ENCODE results near the gene DNAH2.

The DNAH2 gene

DNA sequence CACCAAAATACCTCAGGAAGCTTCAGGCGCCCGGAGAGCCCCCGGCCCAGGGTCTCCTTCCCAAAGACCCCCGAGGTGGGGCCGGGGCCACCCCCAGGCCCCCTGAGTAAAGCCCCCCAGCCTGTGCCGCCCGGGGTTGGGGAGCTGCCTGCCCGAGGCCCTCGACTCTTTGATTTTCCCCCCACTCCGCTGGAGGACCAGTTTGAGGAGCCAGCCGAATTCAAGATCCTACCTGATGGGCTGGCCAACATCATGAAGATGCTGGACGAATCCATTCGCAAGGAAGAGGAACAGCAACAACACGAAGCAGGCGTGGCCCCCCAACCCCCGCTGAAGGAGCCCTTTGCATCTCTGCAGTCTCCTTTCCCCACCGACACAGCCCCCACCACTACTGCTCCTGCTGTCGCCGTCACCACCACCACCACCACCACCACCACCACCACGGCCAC, 130.6 kb downstream of the DNAH2 start:
- Histone ChIP-seq H3K9me3 (ENCODE audit: control insufficient read depth, insufficient read depth, low read depth, low read length) (no peaks in the 10 kb centered on the region), H3K4me1 (ENCODE audit: control insufficient read depth, insufficient read depth, low read length) (peaks cover 5% of the 10 kb centered on the region), H3K27ac (ENCODE audit: extremely low read depth, low read depth, low read length) (no peak overlapping the region), H3K36me3 (ENCODE audit: control insufficient read depth in 2 of 2, insufficient read depth in 1 of 2, low read length in 2 of 2) (peaks cover 19 to 70% of the 10 kb centered on the region in 2 experiments), H3K4me3 (ENCODE audit: low read depth, low read length) (no peak overlapping the region)
- TF ChIP-seq, protein P1, sequence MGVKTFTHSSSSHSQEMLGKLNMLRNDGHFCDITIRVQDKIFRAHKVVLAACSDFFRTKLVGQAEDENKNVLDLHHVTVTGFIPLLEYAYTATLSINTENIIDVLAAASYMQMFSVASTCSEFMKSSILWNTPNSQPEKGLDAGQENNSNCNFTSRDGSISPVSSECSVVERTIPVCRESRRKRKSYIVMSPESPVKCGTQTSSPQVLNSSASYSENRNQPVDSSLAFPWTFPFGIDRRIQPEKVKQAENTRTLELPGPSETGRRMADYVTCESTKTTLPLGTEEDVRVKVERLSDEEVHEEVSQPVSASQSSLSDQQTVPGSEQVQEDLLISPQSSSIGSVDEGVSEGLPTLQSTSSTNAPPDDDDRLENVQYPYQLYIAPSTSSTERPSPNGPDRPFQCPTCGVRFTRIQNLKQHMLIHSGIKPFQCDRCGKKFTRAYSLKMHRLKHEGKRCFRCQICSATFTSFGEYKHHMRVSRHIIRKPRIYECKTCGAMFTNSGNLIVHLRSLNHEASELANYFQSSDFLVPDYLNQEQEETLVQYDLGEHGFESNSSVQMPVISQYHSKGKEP (tag by site-specific recombination; IDR thresholded peaks at IDR 0.05), result no peak
- ChIA-PET CTCF (interaction anchor here (0.5 to 1.5 kb wide), 4 partner anchors 13 to 287 kb away, joined by 3 to 5 read pairs (median 4); no protein-coding TSS in a partner anchor), POLR2A (interaction anchor here (0.8 kb wide), 1 partner anchor 30 kb away, joined by 10 read pairs; no protein-coding TSS in a partner anchor)

DNA sequence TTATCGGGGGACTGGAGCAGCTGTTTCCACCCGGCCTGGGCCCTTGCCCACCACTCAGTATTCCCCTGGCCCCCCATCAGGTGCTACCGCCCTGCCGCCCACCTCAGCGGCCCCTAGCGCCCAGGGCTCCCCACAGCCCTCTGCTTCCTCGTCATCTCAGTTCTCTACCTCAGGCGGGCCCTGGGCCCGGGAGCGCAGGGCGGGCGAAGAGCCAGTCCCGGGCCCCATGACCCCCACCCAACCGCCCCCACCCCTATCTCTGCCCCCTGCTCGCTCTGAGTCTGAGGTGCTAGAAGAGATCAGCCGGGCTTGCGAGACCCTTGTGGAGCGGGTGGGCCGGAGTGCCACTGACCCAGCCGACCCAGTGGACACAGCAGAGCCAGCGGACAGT, 131.2 kb downstream of the DNAH2 start:
- H3K4me1 ChIP-seq (ENCODE audit: control insufficient read depth, insufficient read depth, low read length), result peaks cover 5% of the 10 kb centered on the region
- H3K9me3 ChIP-seq (ENCODE audit: control insufficient read depth, insufficient read depth, low read depth, low read length), result no peaks in the 10 kb centered on the region
- ChIA-PET POLR2A (no interaction called here), CTCF (interaction anchor here (0.5 to 1.5 kb wide), 4 partner anchors 13 to 404 kb away, joined by 3 to 5 read pairs (median 4); no protein-coding TSS in a partner anchor)
- H3K36me3 ChIP-seq (ENCODE audit: control insufficient read depth in 2 of 2, insufficient read depth in 1 of 2, low read length in 2 of 2), result peaks cover 19 to 74% of the 10 kb centered on the region in 2 experiments
- TF ChIP-seq ZNF544 (tag by site-specific recombination; IDR thresholded peaks at IDR 0.05) (no peak), ZFP41 (tag by site-specific recombination; IDR thresholded peaks at IDR 0.05; ENCODE audit: borderline replicate concordance) (no peak), ZNF596 (tag by site-specific recombination; IDR thresholded peaks at IDR 0.05) (no peak), ZNF23 (tag by site-specific recombination; IDR thresholded peaks at IDR 0.05; ENCODE audit: borderline replicate concordance) (no peak), ZNF157 (tag by site-specific recombination; IDR thresholded peaks at IDR 0.05) (no peak), SP7 (tag by site-specific recombination; IDR thresholded peaks at IDR 0.05) (no peak), ZNF16 (tag by site-specific recombination; IDR thresholded peaks at IDR 0.05; ENCODE audit: low read depth) (no peak), ZNF114 (tag by site-specific recombination; IDR thresholded peaks at IDR 0.05) (no peak)
- TF ChIP-seq, protein P1 (tag by site-specific recombination; IDR thresholded peaks at IDR 0.05), result no peak
- TF ChIP-seq, protein P2, sequence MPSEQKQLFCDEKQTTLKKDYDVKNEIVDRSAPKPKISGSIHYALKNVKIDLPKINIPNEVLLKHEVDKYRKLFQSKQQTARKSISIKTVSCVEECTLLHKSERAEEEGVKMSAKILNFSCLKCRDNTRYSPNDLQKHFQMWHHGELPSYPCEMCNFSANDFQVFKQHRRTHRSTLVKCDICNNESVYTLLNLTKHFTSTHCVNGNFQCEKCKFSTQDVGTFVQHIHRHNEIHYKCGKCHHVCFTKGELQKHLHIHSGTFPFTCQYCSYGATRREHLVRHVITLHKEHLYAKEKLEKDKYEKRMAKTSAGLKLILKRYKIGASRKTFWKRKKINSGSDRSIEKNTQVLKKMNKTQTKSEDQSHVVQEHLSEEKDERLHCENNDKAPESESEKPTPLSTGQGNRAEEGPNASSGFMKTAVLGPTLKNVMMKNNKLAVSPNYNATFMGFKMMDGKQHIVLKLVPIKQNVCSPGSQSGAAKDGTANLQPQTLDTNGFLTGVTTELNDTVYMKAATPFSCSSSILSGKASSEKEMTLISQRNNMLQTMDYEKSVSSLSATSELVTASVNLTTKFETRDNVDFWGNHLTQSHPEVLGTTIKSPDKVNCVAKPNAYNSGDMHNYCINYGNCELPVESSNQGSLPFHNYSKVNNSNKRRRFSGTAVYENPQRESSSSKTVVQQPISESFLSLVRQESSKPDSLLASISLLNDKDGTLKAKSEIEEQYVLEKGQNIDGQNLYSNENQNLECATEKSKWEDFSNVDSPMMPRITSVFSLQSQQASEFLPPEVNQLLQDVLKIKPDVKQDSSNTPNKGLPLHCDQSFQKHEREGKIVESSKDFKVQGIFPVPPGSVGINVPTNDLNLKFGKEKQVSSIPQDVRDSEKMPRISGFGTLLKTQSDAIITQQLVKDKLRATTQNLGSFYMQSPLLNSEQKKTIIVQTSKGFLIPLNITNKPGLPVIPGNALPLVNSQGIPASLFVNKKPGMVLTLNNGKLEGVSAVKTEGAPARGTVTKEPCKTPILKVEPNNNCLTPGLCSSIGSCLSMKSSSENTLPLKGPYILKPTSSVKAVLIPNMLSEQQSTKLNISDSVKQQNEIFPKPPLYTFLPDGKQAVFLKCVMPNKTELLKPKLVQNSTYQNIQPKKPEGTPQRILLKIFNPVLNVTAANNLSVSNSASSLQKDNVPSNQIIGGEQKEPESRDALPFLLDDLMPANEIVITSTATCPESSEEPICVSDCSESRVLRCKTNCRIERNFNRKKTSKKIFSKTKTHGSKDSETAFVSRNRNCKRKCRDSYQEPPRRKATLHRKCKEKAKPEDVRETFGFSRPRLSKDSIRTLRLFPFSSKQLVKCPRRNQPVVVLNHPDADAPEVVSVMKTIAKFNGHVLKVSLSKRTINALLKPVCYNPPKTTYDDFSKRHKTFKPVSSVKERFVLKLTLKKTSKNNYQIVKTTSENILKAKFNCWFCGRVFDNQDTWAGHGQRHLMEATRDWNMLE (tag by site-specific recombination; conservative IDR thresholded peaks at IDR 0.05; ENCODE audit: low read depth), result no peak
- no peak overlapping the region for H3K27ac ChIP-seq (ENCODE audit: extremely low read depth, low read depth, low read length)
- H3K4me3 ChIP-seq (ENCODE audit: low read depth, low read length), result no peak overlapping the region

DNA sequence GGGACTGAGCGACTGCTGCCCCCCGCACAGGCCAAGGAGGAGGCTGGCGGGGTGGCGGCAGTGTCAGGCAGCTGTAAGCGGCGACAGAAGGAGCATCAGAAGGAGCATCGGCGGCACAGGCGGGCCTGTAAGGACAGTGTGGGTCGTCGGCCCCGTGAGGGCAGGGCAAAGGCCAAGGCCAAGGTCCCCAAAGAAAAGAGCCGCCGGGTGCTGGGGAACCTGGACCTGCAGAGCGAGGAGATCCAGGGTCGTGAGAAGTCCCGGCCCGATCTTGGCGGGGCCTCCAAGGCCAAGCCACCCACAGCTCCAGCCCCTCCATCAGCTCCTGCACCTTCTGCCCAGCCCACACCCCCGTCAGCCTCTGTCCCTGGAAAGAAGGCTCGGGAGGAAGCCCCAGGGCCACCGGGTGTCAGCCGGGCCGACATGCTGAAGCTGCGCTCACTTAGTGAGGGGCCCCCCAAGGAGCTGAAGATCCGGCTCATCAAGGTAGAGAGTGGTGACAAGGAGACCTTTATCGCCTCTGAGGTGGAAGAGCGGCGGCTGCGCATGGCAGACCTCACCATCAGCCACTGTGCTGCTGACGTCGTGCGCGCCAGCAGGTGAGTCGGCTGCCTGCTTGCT, 131.7 kb downstream of the DNAH2 start:
- Histone ChIP-seq H3K4me3 (ENCODE audit: low read depth, low read length) (no peak overlapping the region), H3K36me3 (ENCODE audit: control insufficient read depth in 2 of 2, insufficient read depth in 1 of 2, low read length in 2 of 2) (peaks cover 19 to 76% of the 10 kb centered on the region in 2 experiments), H3K27ac (ENCODE audit: extremely low read depth, low read depth, low read length) (no peak overlapping the region), H3K4me1 (ENCODE audit: control insufficient read depth, insufficient read depth, low read length) (peaks cover 5% of the 10 kb centered on the region), H3K9me3 (ENCODE audit: control insufficient read depth, insufficient read depth, low read depth, low read length) (no peaks in the 10 kb centered on the region)
- ChIA-PET POLR2A (no interaction called here), CTCF (interaction anchor here (1.1 kb wide), 1 partner anchor 405 kb away, joined by 4 read pairs; no protein-coding TSS in a partner anchor)
- no peak for TF ChIP-seq ZXDB (tag by site-specific recombination; IDR thresholded peaks at IDR 0.05)
- TF ChIP-seq BCL11B (tag by site-specific recombination; IDR thresholded peaks at IDR 0.05; ENCODE audit: low read depth), result peak; percentile 68; the same call in 1 of the 2 replicates

Measured in HEK293 (cell line).